Thoracic aorta (tissue), 2 donors: ENCODE results near the gene HORMAD1. TPM values are rescaled to one million over a fixed set of nuclear protein-coding genes. Genes with fewer than 3 reads are reported as not detected.

Experiments used
- ATAC-seq: fragments of 150-250 bp; one replicate; pipeline ENCODE4 v1.8.0; 2017; ENCODE audit warnings: low read depth; ENCODE audit not compliant: insufficient number of reproducible peaks, low FRiP score
- DNase-seq: peaks from one replicate; pipeline ENCODE4 v3.0.0-alpha.2; 2020; ENCODE audit warnings: low spot score
- H3K27ac ChIP-seq, 2 donors: fragments of 200-600 bp; sonication (generic); 1 replicate in 1 of 2; 2 replicates in 1 of 2; pipeline ENCODE4 v1.5.1; 2016; ENCODE audit warnings: mild to moderate bottlenecking in 2 of 2, moderate library complexity in 2 of 2
- H3K27me3 ChIP-seq: fragments of 200-600 bp; sonication (generic); replicated peaks from 2 replicates; pipeline ENCODE4 v1.6.0; 2016; ENCODE audit warnings: mild to moderate bottlenecking; ENCODE audit not compliant: insufficient read depth
- H3K36me3 ChIP-seq: fragments of 200-600 bp; sonication (generic); one replicate; pipeline ENCODE4 v1.5.1; 2016
- H3K4me1 ChIP-seq, 2 donors: fragments of 200-600 bp; sonication (generic); 1 replicate in 1 of 2; 2 replicates in 1 of 2; pipeline versions ENCODE4 v1.5.1 to v1.6.0; 2016; ENCODE audit warnings: low read depth in 2 of 2, mild to moderate bottlenecking in 1 of 2; ENCODE audit not compliant: control insufficient read depth in 1 of 2
- H3K4me3 ChIP-seq: fragments of 200-600 bp; sonication (generic); 2 replicates; pipeline ENCODE4 v1.5.1; 2016; ENCODE audit warnings: mild to moderate bottlenecking
- H3K9me3 ChIP-seq: fragments of 200-600 bp; sonication (generic); 2 replicates; pipeline ENCODE4 v1.5.1; 2016
- total RNA-seq, 2 donors: library from RNA; depleted of rRNA; stranded (reverse); fragments of >200 nt; gene quantifications; one replicate each; pipeline versions ENCODE4 v1.1.0 to v1.2.3, GENCODE V29; 2016
- TF ChIP-seq, protein P1 (sequence below): fragments of 200-600 bp; sonication (generic); IDR thresholded peaks from one replicate; pipeline ENCODE4 v1.5.1; 2019; ENCODE audit warnings: antibody characterized with exemption

Gene HORMAD1
- total RNA-seq, 2 donors from 2014 or later = not detected

DNA sequence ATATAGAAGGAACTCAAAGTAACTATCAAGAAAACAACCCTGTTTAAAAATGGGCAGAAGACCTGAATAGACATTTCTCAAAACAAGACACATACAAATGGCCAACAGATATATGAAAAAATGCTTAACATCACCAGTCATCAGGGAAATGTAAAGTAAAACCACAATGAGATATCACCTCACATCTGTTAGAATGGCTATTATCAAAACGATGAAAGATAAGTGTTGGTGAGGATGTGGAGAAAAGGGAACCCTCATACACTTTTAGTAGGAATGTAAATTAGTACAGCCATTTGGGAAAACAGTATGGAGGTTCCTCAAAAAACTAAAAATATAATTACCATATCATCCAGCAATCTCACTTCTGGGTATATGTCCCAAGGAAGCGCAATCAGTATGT, 41.9 kb upstream of the HORMAD1 start:
- H3K27ac ChIP-seq = no peak overlapping the region
- ATAC-seq (no peak), DNase-seq (no peak)
- H3K27me3 ChIP-seq = no peaks in the 10 kb centered on the region
- H3K4me1 ChIP-seq = peaks cover 4 to 5% of the 10 kb centered on the region in 2 donors
- no peak overlapping the region for H3K4me3 ChIP-seq
- TF ChIP-seq, protein P1, sequence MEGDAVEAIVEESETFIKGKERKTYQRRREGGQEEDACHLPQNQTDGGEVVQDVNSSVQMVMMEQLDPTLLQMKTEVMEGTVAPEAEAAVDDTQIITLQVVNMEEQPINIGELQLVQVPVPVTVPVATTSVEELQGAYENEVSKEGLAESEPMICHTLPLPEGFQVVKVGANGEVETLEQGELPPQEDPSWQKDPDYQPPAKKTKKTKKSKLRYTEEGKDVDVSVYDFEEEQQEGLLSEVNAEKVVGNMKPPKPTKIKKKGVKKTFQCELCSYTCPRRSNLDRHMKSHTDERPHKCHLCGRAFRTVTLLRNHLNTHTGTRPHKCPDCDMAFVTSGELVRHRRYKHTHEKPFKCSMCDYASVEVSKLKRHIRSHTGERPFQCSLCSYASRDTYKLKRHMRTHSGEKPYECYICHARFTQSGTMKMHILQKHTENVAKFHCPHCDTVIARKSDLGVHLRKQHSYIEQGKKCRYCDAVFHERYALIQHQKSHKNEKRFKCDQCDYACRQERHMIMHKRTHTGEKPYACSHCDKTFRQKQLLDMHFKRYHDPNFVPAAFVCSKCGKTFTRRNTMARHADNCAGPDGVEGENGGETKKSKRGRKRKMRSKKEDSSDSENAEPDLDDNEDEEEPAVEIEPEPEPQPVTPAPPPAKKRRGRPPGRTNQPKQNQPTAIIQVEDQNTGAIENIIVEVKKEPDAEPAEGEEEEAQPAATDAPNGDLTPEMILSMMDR = no peak
- no peaks in the 10 kb centered on the region for H3K36me3 ChIP-seq
- H3K9me3 ChIP-seq = no peaks in the 10 kb centered on the region

DNA sequence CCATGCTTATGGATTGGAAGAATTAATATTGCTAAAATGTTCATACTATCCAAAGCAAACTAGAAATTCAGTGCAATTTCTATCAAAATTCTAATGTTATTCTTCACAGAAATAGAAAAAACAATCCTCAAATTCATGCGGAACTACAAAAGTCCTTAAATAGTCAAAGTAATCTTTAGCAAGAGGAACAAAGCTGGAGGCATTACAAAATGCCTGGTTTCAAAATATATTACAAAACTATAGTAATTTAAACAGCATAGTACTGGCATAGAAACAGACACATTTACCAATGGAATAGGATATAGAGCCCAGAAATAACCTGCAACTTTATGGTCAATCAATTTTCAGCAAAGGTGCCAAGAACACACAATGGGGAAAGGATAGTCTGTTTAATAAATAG, 41.1 kb upstream of the HORMAD1 start:
- Histone ChIP-seq H3K9me3 (no peaks in the 10 kb centered on the region), H3K27ac (no peak overlapping the region), H3K4me3 (no peak overlapping the region), H3K4me1 (peaks cover 4 to 5% of the 10 kb centered on the region in 2 donors), H3K36me3 (no peaks in the 10 kb centered on the region), H3K27me3 (no peaks in the 10 kb centered on the region)
- no peak for DNase-seq
- no peak for ATAC-seq
- TF ChIP-seq, protein P1 = no peak

DNA sequence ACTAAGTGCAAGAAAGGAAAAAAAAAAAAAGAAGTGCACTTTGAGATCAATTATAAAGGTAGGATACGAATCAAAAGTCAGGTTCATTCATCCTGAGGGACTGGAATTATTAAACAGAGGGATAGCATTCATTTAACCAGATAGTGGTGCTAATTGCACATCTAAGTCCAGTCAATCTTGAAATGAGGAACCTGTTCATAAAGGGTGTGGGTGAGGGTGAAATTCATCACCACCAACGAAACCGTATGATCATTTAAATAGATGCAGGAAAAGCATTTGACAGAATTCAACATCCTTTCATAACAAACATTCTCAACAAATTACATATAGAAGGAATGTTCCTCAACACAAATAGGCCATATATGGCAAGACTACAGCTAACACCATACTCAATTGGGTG, 39.3 kb upstream of the HORMAD1 start:
- ATAC-seq = no peak

DNA sequence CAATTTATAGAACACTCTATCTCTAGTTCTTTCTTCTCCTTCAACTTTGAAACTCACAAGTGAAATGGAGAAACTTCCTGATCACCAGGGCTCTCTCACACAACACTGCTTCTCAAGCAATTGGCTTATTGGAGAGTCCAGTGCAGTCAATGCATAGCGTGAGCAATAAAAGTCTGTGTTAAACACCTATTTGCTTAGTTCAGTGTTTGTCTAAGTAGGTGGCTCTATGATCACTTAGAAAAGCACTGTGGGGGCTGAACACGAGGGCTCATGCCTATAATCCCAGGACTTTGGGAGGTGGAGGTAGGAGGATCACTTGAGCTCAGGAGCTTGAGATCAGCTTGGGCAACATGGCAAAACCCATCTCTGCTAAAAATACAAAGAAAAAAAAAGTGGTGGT, 32.7 kb upstream of the HORMAD1 start:
- DNase-seq = no peak
- TF ChIP-seq, protein P1 = no peak
- Histone ChIP-seq H3K9me3 (no peaks in the 10 kb centered on the region), H3K27me3 (no peaks in the 10 kb centered on the region), H3K4me1 (no peaks in the 10 kb centered on the region), H3K27ac (no peak overlapping the region), H3K4me3 (no peak overlapping the region), H3K36me3 (peaks cover 5% of the 10 kb centered on the region)
- no peak for ATAC-seq

More for the DNA sequence above, 39.3 kb upstream of the HORMAD1 start:
- peaks cover 0 to 5% of the 10 kb centered on the region in 2 donors for H3K4me1 ChIP-seq
- H3K4me3 ChIP-seq = no peak overlapping the region
- DNase-seq = no peak
- H3K27ac ChIP-seq = no peak overlapping the region
- H3K36me3 ChIP-seq = no peaks in the 10 kb centered on the region
- H3K27me3 ChIP-seq = no peaks in the 10 kb centered on the region
- no peaks in the 10 kb centered on the region for H3K9me3 ChIP-seq
- TF ChIP-seq, protein P1 = no peak

DNA sequence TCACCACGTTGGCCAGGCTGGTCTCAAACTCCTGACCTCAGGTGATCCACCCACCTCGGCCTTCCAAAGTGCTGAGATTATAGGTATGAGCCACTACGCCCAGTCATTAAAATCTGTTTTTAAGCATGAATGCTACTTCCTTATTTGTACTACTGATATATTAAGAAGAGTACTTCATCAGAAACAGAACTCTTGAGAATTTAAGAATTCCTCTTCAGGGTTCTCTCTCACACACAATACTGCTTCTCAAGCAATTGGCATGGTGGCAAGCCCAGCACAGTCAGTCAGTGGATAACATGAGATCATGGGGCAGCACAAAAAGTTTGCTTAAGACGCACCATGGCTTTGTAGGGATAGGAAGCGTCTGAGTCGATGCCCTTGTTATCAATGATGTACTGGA, 30.7 kb upstream of the HORMAD1 start:
- Histone ChIP-seq H3K9me3 (no peaks in the 10 kb centered on the region), H3K27me3 (no peaks in the 10 kb centered on the region), H3K4me1 (no peaks in the 10 kb centered on the region), H3K27ac (no peak overlapping the region), H3K4me3 (no peak overlapping the region), H3K36me3 (peaks cover 5% of the 10 kb centered on the region)
- TF ChIP-seq, protein P1 = no peak
- no peak for DNase-seq
- no peak for ATAC-seq
